ENCODE measurements around the gene SMR3A. TPM values are rescaled to one million over a fixed set of nuclear protein-coding genes. Genes with fewer than 3 reads are reported as not detected.
A peak's percentile ranks its signal among the peaks of the same experiment; 100 is the strongest.

SMR3A gene
- total and polyA plus RNA-seq, 4 donors = not detected

DNA sequence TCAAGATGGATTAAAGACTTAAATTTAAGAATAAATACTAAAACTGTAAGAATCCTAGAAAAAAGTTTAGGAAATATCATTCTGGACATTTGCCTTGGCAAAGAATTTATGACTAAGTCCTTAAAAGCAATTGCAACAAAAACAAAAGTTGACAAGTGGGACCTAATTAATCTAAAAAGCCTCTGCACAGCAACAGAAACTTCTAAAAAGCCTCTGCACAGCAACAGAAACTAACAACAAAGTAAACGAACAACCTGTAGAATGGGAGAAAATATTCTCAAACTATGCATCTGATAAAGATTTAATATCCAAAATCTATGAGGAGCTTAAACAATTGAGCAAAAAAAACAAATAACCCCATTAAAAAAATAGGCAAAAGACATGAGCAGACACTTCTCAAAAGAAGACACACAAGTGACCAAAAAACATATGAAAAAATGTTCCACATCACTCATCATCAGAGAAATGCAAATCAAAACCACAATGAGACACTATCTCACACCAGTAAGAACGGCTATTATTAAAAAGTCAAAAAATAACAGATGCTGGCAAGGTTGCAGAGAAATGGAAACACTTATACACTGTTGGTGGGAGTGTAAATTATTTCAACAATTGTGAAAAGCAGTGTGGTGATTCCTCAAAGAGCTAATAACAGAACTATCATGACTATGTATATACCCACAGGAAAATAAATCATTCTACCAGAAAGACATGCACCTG lies 31.7 kb downstream of the SMR3A start:
- Histone ChIP-seq H3K4me3 (no peak overlapping the region), H3K4me1 (ENCODE audit: control insufficient read depth in 5 of 5, insufficient read depth in 5 of 5, low read length in 5 of 5) (no peaks in the 10 kb centered on the region), H3K27ac (ENCODE audit: low read depth in 1 of 2, low read length in 1 of 2) (no peak overlapping the region), H3K9ac (ENCODE audit: insufficient read depth in 1 of 2, low read length in 2 of 2) (no peak overlapping the region), H3K9me3 (ENCODE audit: control insufficient read depth in 4 of 4, insufficient read depth in 3 of 4, low read length in 3 of 4) (no peaks in the 10 kb centered on the region), H3K27me3 (ENCODE audit: control insufficient read depth in 3 of 3, insufficient read depth in 3 of 3, low read length in 2 of 3) (no peaks in the 10 kb centered on the region), H3K36me3 (ENCODE audit: control insufficient read depth in 4 of 4, insufficient read depth in 4 of 4, low read length in 4 of 4) (no peaks in the 10 kb centered on the region)
- TF ChIP-seq, protein P1, sequence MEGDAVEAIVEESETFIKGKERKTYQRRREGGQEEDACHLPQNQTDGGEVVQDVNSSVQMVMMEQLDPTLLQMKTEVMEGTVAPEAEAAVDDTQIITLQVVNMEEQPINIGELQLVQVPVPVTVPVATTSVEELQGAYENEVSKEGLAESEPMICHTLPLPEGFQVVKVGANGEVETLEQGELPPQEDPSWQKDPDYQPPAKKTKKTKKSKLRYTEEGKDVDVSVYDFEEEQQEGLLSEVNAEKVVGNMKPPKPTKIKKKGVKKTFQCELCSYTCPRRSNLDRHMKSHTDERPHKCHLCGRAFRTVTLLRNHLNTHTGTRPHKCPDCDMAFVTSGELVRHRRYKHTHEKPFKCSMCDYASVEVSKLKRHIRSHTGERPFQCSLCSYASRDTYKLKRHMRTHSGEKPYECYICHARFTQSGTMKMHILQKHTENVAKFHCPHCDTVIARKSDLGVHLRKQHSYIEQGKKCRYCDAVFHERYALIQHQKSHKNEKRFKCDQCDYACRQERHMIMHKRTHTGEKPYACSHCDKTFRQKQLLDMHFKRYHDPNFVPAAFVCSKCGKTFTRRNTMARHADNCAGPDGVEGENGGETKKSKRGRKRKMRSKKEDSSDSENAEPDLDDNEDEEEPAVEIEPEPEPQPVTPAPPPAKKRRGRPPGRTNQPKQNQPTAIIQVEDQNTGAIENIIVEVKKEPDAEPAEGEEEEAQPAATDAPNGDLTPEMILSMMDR (IDR thresholded peaks at IDR 0.05; ENCODE audit: control extremely low read depth, extremely low read depth) = no peak
- ATAC-seq (ENCODE audit: insufficient read depth, low FRiP score) = no peak
- WGBS, 2 donors = 67 to 74% methylated on average over 2 of the region's 2 CpGs
- peak in 2 of 3 donors; percentile 8 to 19 for DNase-seq

DNA sequence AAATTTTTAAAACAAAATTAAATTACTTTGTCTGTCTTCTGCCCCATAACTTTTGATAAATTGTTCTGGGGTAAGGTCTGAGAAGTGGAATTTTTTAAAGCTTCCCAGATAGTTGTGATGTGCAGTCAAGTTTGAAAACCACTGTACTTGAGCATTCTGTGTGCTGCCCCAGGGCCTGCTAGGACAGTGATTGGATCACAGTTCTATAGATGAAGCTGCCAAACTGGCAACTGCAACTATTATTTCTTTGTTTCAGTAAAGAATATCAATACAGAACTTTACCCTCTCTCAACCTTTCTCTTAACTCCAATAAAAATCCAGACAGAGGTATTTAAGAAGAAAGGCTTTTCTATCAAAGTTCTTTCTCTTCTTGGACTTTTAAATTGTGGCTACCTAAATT lies 37.0 kb downstream of the SMR3A start, which contains the start of gene OPRPN:
OPRPN (plus strand) TSS at position 361 of the 400 bp plus-strand sequence. CDS start 1,346 bp downstream, outside the sequence.
- no peaks in the 10 kb centered on the region for H3K36me3 ChIP-seq (ENCODE audit: control insufficient read depth in 4 of 4, insufficient read depth in 4 of 4, low read length in 4 of 4)
- DNase-seq (no peak), ATAC-seq (ENCODE audit: insufficient read depth, low FRiP score) (no peak)
- no peak within 1 kb of the TSS for H3K9ac ChIP-seq (ENCODE audit: insufficient read depth in 1 of 2, low read length in 2 of 2)
- no peaks in the 10 kb centered on the region for H3K4me1 ChIP-seq (ENCODE audit: control insufficient read depth in 5 of 5, insufficient read depth in 5 of 5, low read length in 5 of 5)
- H3K4me3 ChIP-seq = no peak within 1 kb of the TSS
- H3K9me3 ChIP-seq (ENCODE audit: control insufficient read depth in 4 of 4, insufficient read depth in 3 of 4, low read length in 3 of 4) = no peaks in the 10 kb centered on the region
- H3K27ac ChIP-seq (ENCODE audit: low read depth in 1 of 2, low read length in 1 of 2) = no peak within 1 kb of the TSS
- H3K27me3 ChIP-seq (ENCODE audit: control insufficient read depth in 3 of 3, insufficient read depth in 3 of 3, low read length in 2 of 3) = no peaks in the 10 kb centered on the region
- TF ChIP-seq, protein P1 (IDR thresholded peaks at IDR 0.05; ENCODE audit: control extremely low read depth, extremely low read depth) = no peak

GRCh38 chr4:70399319-70399718 lies 38.8 kb downstream of the SMR3A start:
- Histone ChIP-seq H3K4me1 (ENCODE audit: control insufficient read depth in 5 of 5, insufficient read depth in 5 of 5, low read length in 5 of 5) (no peaks in the 10 kb centered on the region), H3K9ac (ENCODE audit: insufficient read depth in 1 of 2, low read length in 2 of 2) (no peak overlapping the region), H3K4me3 (no peak overlapping the region), H3K9me3 (ENCODE audit: control insufficient read depth in 4 of 4, insufficient read depth in 3 of 4, low read length in 3 of 4) (no peaks in the 10 kb centered on the region), H3K27me3 (ENCODE audit: control insufficient read depth in 3 of 3, insufficient read depth in 3 of 3, low read length in 2 of 3) (no peaks in the 10 kb centered on the region), H3K27ac (ENCODE audit: low read depth in 1 of 2, low read length in 1 of 2) (no peak overlapping the region), H3K36me3 (ENCODE audit: control insufficient read depth in 4 of 4, insufficient read depth in 4 of 4, low read length in 4 of 4) (no peaks in the 10 kb centered on the region)
- no peak for DNase-seq
- TF ChIP-seq, protein P1 (IDR thresholded peaks at IDR 0.05; ENCODE audit: control extremely low read depth, extremely low read depth) = no peak
- 93 to 96% methylated on average over 1 of the region's 1 CpG for WGBS, 2 donors
- ATAC-seq (ENCODE audit: insufficient read depth, low FRiP score) = no peak
